GM23338 (cell line): ENCODE data around the gene XRCC5. TPM values are rescaled to one million over a fixed set of nuclear protein-coding genes. Genes with fewer than 3 reads are reported as not detected.
A peak's percentile ranks its signal among the peaks of the same experiment; 100 is the strongest.

ENCODE experiments used
- ATAC-seq: fragments of 200-7000 bp; cut with Tn5 transposase; 3 replicates; pipeline ENCODE4 v1.9.1; 2020
- DNase-seq: peaks from one replicate; pipeline ENCODE4 v3.0.0-alpha.2; 2015; ENCODE audit warnings: low spot score
- H2AFZ ChIP-seq: fragments of 200-600 bp; sonication (generic); 2 replicates; pipeline ENCODE4 v1.8.0; 2016; ENCODE audit warnings: antibody characterized with exemption, mild to moderate bottlenecking, moderate library complexity
- H3F3A ChIP-seq: fragments of 200-600 bp; sonication (generic); replicated peaks from 2 replicates; pipeline ENCODE4 v1.8.0; 2017; ENCODE audit warnings: antibody characterized with exemption, mixed run types, low read depth
- H3K27ac ChIP-seq: fragments of 200-600 bp; sonication (generic); 2 replicates; pipeline ENCODE4 v1.6.1; 2016; ENCODE audit warnings: low read depth
- H3K27me3 ChIP-seq: fragments of 200-600 bp; sonication (generic); 2 replicates; pipeline ENCODE4 v1.8.0; 2016; ENCODE audit warnings: mild to moderate bottlenecking, mixed run types, moderate library complexity; ENCODE audit not compliant: insufficient read depth
- H3K36me3 ChIP-seq: fragments of 200-600 bp; sonication (generic); 2 replicates; pipeline ENCODE4 v1.8.0; 2016; ENCODE audit warnings: mild to moderate bottlenecking; ENCODE audit not compliant: insufficient read depth
- H3K4me1 ChIP-seq: fragments of 200-600 bp; sonication (generic); 2 replicates; pipeline ENCODE4 v1.8.0; 2016; ENCODE audit warnings: mild to moderate bottlenecking, moderate library complexity; ENCODE audit not compliant: insufficient read depth
- H3K4me2 ChIP-seq: fragments of 200-600 bp; sonication (generic); 2 replicates; pipeline ENCODE4 v1.7.1; 2017; ENCODE audit warnings: mixed run types
- H3K4me3 ChIP-seq: fragments of 200-600 bp; sonication (generic); 2 replicates; pipeline ENCODE4 v1.6.1; 2016; ENCODE audit warnings: mixed run types
- H3K79me2 ChIP-seq: fragments of 200-600 bp; sonication (generic); replicated peaks from 2 replicates; pipeline ENCODE4 v1.8.0; 2017; ENCODE audit warnings: mild to moderate bottlenecking; ENCODE audit not compliant: insufficient read depth
- H3K9me2 ChIP-seq: fragments of 200-600 bp; sonication (generic); 2 replicates; pipeline ENCODE4 v1.8.0; 2017; ENCODE audit not compliant: insufficient read depth
- H4K20me1 ChIP-seq: fragments of 200-600 bp; sonication (generic); replicated peaks from 2 replicates; pipeline ENCODE4 v1.8.0; 2017; ENCODE audit warnings: mild to moderate bottlenecking; ENCODE audit not compliant: insufficient read depth
- H3K27ac Mint-ChIP-seq: 2 replicates; pipeline ENCODE4 v1.8.0; 2020; ENCODE audit warnings: inconsistent platforms, mild to moderate bottlenecking, moderate library complexity, mixed read lengths
- H3K27me3 Mint-ChIP-seq: 3 replicates; pipeline ENCODE4 v1.8.0; 2022; ENCODE audit warnings: low read depth, mild to moderate bottlenecking, moderate library complexity, mixed read lengths, inconsistent platforms; ENCODE audit not compliant: insufficient read depth, poor library complexity
- H3K36me3 Mint-ChIP-seq: 3 replicates; pipeline ENCODE4 v1.8.0; 2021; ENCODE audit warnings: low read depth, mild to moderate bottlenecking, inconsistent platforms, moderate library complexity, mixed read lengths
- H3K4me1 Mint-ChIP-seq: 3 replicates; pipeline ENCODE4 v1.8.0; 2020; ENCODE audit warnings: mild to moderate bottlenecking, inconsistent platforms, mixed read lengths
- H3K4me3 Mint-ChIP-seq: 3 replicates; pipeline ENCODE4 v1.8.0; 2021; ENCODE audit warnings: moderate library complexity, mild to moderate bottlenecking, inconsistent platforms, mixed read lengths
- H3K9me3 Mint-ChIP-seq: 3 replicates; pipeline ENCODE4 v1.8.0; 2020; ENCODE audit warnings: moderate library complexity, mild to moderate bottlenecking, inconsistent platforms, mixed read lengths
- CREB1 ChIP-seq: fragments of 250-450 bp; sonication (Bioruptor Pico); IDR thresholded peaks from 2 replicates; pipeline ENCODE4 v1.5.0; 2020; ENCODE audit warnings: low read depth, mild to moderate bottlenecking, moderate library complexity
- EZH2 ChIP-seq: fragments of 200-600 bp; sonication (generic); IDR thresholded peaks from one replicate; pipeline ENCODE4 v1.8.0; 2017; ENCODE audit warnings: antibody characterized with exemption, mild to moderate bottlenecking, low read depth; ENCODE audit not compliant: unreplicated experiment
- EZH2phosphoT487 ChIP-seq: fragments of 200-600 bp; sonication (generic); IDR thresholded peaks from one replicate; pipeline ENCODE4 v1.8.1; 2018; ENCODE audit warnings: antibody characterized with exemption; ENCODE audit not compliant: unreplicated experiment
- POLR2AphosphoS5 ChIP-seq: IDR thresholded peaks from 2 replicates; pipeline ENCODE4 v1.6.1; 2016; ENCODE audit warnings: antibody characterized with exemption, low read depth
- STAT1 ChIP-seq: IDR thresholded peaks from one replicate; pipeline ENCODE4 v1.6.1; 2016; ENCODE audit warnings: antibody characterized with exemption; ENCODE audit not compliant: unreplicated experiment
- ZNF114 ChIP-seq: fragments of 250-450 bp; sonication (Bioruptor Pico); IDR thresholded peaks from 2 replicates; pipeline ENCODE4 v1.5.0; 2020; ENCODE audit warnings: mild to moderate bottlenecking, moderate library complexity
- polyA plus RNA-seq: library from polyadenylated mRNA; unstranded; fragments of >200 nt; fragmentation: Nextera tagmentation; extraction: Ambion mirVana; gene quantifications from 2 replicates; pipeline ENCODE4 v1.2.1, GENCODE V29; 2016
- total RNA-seq: library from RNA; depleted of rRNA; stranded (reverse); fragments of >200 nt; shearing (Covaris generic); gene quantifications from 2 replicates; pipeline ENCODE4 v1.2.3, GENCODE V29; 2014
- TF ChIP-seq, protein P1 (sequence below): IDR thresholded peaks from 2 replicates; pipeline ENCODE4 v1.6.1; 2016; ENCODE audit warnings: antibody characterized with exemption
- TF ChIP-seq, protein P2 (sequence below): fragments of 250-450 bp; sonication (Bioruptor Pico); IDR thresholded peaks from 2 replicates; pipeline ENCODE4 v1.5.0; 2020; ENCODE audit warnings: mild to moderate bottlenecking, moderate library complexity
- TF ChIP-seq, protein P3 (sequence below): IDR thresholded peaks from one replicate; pipeline ENCODE4 v1.6.1; 2018; ENCODE audit warnings: antibody characterized with exemption; ENCODE audit not compliant: unreplicated experiment
- TF ChIP-seq, protein P4 (sequence below), 2 experiments: fragments of 200-600 bp in 1 of 2; sonication (generic) in 1 of 2; conservative IDR thresholded peaks; 2 replicates each; pipeline versions ENCODE4 v1.5.1 to v1.6.1; 2016 to 2017; ENCODE audit warnings: antibody characterized with exemption in 2 of 2, low read depth in 2 of 2, mild to moderate bottlenecking in 2 of 2, moderate library complexity in 1 of 2

XRCC5 gene
- total and polyA plus RNA-seq, 2 experiments from 2014 or later, result 499 to 524 TPM

DNA sequence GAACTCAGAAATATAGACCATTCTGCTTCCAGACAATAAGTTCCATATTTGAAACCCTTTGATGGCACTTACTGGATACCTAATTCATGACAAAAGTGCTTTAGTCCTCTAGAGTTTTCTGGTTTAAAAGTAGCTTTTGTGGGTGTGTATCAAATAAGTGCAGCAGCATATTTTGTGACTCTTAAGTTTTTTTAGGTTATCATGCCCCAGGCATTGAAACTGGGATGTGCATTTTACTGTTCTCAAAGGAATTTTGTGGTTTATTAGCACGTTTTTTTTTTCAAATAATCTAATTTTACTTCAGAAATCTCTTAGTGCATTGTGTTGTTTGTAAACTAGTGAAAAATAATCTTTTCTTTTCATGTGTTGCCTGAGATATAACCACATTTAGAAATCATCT is 1.5 kb downstream of the XRCC5 start:
- peaks cover 46% of the 10 kb centered on the region for H3K79me2 ChIP-seq
- peak overlapping the region; percentile 85 for H3K4me3 ChIP-seq
- H3K27me3 Mint-ChIP-seq, result peaks cover 20% of the 10 kb centered on the region
- ATAC-seq (no peak), DNase-seq (no peak)
- peaks cover 56% of the 10 kb centered on the region for H3K4me1 Mint-ChIP-seq
- H3K27ac Mint-ChIP-seq, result peak overlapping the region; percentile 100
- peak overlapping the region; percentile 89; the same call in 1 of the 2 replicates for H3K27ac ChIP-seq
- H3F3A ChIP-seq, result peaks cover 36% of the 10 kb centered on the region
- H3K4me1 ChIP-seq, result peaks cover 23% of the 10 kb centered on the region
- H3K27me3 ChIP-seq, result no peaks in the 10 kb centered on the region
- no peak overlapping the region for H2AFZ ChIP-seq
- peak overlapping the region; percentile 90 for H3K4me2 ChIP-seq
- peak overlapping the region; percentile 100 for H3K4me3 Mint-ChIP-seq
- no peaks in the 10 kb centered on the region for H3K9me2 ChIP-seq
- no peaks in the 10 kb centered on the region; the same call in 1 of the 2 replicates for H4K20me1 ChIP-seq
- H3K9me3 Mint-ChIP-seq, result no peaks in the 10 kb centered on the region; the same call in 2 of the 3 replicates
- H3K36me3 ChIP-seq, result peaks cover 39% of the 10 kb centered on the region
- peaks cover 63% of the 10 kb centered on the region for H3K36me3 Mint-ChIP-seq
- TF ChIP-seq EZH2phosphoT487 (no peak), STAT1 (no peak), EZH2 (no peak), POLR2AphosphoS5 (no peak), ZNF114 (CRISPR knock-in tag) (no peak), CREB1 (CRISPR knock-in tag) (no peak)
- TF ChIP-seq, protein P1, sequence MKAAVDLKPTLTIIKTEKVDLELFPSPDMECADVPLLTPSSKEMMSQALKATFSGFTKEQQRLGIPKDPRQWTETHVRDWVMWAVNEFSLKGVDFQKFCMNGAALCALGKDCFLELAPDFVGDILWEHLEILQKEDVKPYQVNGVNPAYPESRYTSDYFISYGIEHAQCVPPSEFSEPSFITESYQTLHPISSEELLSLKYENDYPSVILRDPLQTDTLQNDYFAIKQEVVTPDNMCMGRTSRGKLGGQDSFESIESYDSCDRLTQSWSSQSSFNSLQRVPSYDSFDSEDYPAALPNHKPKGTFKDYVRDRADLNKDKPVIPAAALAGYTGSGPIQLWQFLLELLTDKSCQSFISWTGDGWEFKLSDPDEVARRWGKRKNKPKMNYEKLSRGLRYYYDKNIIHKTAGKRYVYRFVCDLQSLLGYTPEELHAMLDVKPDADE, result no peak
- TF ChIP-seq, protein P2, sequence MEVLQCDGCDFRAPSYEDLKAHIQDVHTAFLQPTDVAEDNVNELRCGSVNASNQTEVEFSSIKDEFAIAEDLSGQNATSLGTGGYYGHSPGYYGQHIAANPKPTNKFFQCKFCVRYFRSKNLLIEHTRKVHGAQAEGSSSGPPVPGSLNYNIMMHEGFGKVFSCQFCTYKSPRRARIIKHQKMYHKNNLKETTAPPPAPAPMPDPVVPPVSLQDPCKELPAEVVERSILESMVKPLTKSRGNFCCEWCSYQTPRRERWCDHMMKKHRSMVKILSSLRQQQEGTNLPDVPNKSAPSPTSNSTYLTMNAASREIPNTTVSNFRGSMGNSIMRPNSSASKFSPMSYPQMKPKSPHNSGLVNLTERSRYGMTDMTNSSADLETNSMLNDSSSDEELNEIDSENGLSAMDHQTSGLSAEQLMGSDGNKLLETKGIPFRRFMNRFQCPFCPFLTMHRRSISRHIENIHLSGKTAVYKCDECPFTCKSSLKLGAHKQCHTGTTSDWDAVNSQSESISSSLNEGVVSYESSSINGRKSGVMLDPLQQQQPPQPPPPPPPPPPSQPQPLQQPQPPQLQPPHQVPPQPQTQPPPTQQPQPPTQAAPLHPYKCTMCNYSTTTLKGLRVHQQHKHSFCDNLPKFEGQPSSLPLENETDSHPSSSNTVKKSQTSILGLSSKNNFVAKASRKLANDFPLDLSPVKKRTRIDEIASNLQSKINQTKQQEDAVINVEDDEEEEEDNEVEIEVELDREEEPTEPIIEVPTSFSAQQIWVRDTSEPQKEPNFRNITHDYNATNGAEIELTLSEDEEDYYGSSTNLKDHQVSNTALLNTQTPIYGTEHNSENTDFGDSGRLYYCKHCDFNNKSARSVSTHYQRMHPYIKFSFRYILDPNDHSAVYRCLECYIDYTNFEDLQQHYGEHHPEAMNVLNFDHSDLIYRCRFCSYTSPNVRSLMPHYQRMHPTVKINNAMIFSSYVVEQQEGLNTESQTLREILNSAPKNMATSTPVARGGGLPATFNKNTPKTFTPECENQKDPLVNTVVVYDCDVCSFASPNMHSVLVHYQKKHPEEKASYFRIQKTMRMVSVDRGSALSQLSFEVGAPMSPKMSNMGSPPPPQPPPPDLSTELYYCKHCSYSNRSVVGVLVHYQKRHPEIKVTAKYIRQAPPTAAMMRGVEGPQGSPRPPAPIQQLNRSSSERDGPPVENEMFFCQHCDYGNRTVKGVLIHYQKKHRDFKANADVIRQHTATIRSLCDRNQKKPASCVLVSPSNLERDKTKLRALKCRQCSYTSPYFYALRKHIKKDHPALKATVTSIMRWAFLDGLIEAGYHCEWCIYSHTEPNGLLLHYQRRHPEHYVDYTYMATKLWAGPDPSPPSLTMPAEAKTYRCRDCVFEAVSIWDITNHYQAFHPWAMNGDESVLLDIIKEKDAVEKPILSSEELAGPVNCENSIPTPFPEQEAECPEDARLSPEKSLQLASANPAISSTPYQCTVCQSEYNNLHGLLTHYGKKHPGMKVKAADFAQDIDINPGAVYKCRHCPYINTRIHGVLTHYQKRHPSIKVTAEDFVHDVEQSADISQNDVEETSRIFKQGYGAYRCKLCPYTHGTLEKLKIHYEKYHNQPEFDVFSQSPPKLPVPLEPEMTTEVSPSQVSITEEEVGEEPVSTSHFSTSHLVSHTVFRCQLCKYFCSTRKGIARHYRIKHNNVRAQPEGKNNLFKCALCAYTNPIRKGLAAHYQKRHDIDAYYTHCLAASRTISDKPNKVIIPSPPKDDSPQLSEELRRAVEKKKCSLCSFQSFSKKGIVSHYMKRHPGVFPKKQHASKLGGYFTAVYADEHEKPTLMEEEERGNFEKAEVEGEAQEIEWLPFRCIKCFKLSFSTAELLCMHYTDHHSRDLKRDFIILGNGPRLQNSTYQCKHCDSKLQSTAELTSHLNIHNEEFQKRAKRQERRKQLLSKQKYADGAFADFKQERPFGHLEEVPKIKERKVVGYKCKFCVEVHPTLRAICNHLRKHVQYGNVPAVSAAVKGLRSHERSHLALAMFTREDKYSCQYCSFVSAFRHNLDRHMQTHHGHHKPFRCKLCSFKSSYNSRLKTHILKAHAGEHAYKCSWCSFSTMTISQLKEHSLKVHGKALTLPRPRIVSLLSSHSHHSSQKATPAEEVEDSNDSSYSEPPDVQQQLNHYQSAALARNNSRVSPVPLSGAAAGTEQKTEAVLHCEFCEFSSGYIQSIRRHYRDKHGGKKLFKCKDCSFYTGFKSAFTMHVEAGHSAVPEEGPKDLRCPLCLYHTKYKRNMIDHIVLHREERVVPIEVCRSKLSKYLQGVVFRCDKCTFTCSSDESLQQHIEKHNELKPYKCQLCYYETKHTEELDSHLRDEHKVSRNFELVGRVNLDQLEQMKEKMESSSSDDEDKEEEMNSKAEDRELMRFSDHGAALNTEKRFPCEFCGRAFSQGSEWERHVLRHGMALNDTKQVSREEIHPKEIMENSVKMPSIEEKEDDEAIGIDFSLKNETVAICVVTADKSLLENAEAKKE (CRISPR knock-in tag), result no peak
- TF ChIP-seq, protein P3, sequence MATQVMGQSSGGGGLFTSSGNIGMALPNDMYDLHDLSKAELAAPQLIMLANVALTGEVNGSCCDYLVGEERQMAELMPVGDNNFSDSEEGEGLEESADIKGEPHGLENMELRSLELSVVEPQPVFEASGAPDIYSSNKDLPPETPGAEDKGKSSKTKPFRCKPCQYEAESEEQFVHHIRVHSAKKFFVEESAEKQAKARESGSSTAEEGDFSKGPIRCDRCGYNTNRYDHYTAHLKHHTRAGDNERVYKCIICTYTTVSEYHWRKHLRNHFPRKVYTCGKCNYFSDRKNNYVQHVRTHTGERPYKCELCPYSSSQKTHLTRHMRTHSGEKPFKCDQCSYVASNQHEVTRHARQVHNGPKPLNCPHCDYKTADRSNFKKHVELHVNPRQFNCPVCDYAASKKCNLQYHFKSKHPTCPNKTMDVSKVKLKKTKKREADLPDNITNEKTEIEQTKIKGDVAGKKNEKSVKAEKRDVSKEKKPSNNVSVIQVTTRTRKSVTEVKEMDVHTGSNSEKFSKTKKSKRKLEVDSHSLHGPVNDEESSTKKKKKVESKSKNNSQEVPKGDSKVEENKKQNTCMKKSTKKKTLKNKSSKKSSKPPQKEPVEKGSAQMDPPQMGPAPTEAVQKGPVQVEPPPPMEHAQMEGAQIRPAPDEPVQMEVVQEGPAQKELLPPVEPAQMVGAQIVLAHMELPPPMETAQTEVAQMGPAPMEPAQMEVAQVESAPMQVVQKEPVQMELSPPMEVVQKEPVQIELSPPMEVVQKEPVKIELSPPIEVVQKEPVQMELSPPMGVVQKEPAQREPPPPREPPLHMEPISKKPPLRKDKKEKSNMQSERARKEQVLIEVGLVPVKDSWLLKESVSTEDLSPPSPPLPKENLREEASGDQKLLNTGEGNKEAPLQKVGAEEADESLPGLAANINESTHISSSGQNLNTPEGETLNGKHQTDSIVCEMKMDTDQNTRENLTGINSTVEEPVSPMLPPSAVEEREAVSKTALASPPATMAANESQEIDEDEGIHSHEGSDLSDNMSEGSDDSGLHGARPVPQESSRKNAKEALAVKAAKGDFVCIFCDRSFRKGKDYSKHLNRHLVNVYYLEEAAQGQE, result no peak
- TF ChIP-seq, protein P4, sequence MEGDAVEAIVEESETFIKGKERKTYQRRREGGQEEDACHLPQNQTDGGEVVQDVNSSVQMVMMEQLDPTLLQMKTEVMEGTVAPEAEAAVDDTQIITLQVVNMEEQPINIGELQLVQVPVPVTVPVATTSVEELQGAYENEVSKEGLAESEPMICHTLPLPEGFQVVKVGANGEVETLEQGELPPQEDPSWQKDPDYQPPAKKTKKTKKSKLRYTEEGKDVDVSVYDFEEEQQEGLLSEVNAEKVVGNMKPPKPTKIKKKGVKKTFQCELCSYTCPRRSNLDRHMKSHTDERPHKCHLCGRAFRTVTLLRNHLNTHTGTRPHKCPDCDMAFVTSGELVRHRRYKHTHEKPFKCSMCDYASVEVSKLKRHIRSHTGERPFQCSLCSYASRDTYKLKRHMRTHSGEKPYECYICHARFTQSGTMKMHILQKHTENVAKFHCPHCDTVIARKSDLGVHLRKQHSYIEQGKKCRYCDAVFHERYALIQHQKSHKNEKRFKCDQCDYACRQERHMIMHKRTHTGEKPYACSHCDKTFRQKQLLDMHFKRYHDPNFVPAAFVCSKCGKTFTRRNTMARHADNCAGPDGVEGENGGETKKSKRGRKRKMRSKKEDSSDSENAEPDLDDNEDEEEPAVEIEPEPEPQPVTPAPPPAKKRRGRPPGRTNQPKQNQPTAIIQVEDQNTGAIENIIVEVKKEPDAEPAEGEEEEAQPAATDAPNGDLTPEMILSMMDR (conservative IDR thresholded peaks at IDR 0.05; ENCODE audit: low read depth in 2 of 2), result no peak
